ENCODE results near the gene PLP2.

Gene PLP2

GRCh38 chrX:49187526-49187925 lies 15.8 kb downstream of the PLP2 start:
- no peak for DNase-seq

GRCh38 chrX:49188468-49189076 lies 16.9 kb downstream of the PLP2 start:
- DNase-seq: no peak

- no peak for DNase-seq
Measured at GRCh38 chrX:49189606-49190005, 17.9 kb downstream of the PLP2 start.

GRCh38 chrX:49190821-49191573 lies 19.3 kb downstream of the PLP2 start:
- DNase-seq: peak; percentile 94

- DNase-seq: no peak
Measured at GRCh38 chrX:49191574-49192011, 19.9 kb downstream of the PLP2 start.

- peak; percentile 38 for DNase-seq
Measured at GRCh38 chrX:49192722-49193328, 21.1 kb downstream of the PLP2 start.

- no peak for DNase-seq
Measured at GRCh38 chrX:49193542-49193964, 21.9 kb downstream of the PLP2 start.

- no peak for DNase-seq
Measured at GRCh38 chrX:49197543-49198087, 25.9 kb downstream of the PLP2 start.

- no peak for DNase-seq
Measured at GRCh38 chrX:49198540-49199314, 27.0 kb downstream of the PLP2 start.

- DNase-seq: no peak
Measured at GRCh38 chrX:49199315-49199595, 27.6 kb downstream of the PLP2 start.

GRCh38 chrX:49199906-49200771 lies 28.4 kb downstream of the PLP2 start, which contains the start of gene SYP:
Gene SYP (minus strand): TSS chrX:49200193. CDS start chrX:49200186, 7 bp downstream.
- peak; percentile 90 for DNase-seq

- DNase-seq: no peak
Measured at GRCh38 chrX:49202022-49202421, 30.3 kb downstream of the PLP2 start.

GRCh38 chrX:49203536-49203935 lies 31.8 kb downstream of the PLP2 start:
- no peak for DNase-seq

GRCh38 chrX:49204017-49204416 lies 32.3 kb downstream of the PLP2 start:
- no peak for DNase-seq

- DNase-seq: no peak
Measured at GRCh38 chrX:49204709-49205108, 33.0 kb downstream of the PLP2 start.

- DNase-seq: no peak
Measured at GRCh38 chrX:49205443-49205842, 33.7 kb downstream of the PLP2 start.

GRCh38 chrX:49206543-49206942 lies 34.8 kb downstream of the PLP2 start:
- DNase-seq: no peak

GRCh38 chrX:49208399-49208798 lies 36.7 kb downstream of the PLP2 start:
- no peak for DNase-seq

GRCh38 chrX:49209434-49210251 lies 37.9 kb downstream of the PLP2 start:
- DNase-seq: no peak

GRCh38 chrX:49210406-49210805 lies 38.7 kb downstream of the PLP2 start:
- DNase-seq: no peak

- DNase-seq: no peak
Measured at GRCh38 chrX:49211074-49211473, 39.4 kb downstream of the PLP2 start.
